Stimulated activated CD8-positive, alpha-beta memory T cell treated with anti-CD3 and anti-CD28 coated beads, Interleukin-4, amount 100 ng/mL, for 24 hours (primary cell): ENCODE results near the gene PASK.

Experiments
- DNase-seq: peaks from one replicate; pipeline ENCODE4 v3.0.0-alpha.2; 2020; ENCODE audit warnings: low read depth

Gene PASK

DNA sequence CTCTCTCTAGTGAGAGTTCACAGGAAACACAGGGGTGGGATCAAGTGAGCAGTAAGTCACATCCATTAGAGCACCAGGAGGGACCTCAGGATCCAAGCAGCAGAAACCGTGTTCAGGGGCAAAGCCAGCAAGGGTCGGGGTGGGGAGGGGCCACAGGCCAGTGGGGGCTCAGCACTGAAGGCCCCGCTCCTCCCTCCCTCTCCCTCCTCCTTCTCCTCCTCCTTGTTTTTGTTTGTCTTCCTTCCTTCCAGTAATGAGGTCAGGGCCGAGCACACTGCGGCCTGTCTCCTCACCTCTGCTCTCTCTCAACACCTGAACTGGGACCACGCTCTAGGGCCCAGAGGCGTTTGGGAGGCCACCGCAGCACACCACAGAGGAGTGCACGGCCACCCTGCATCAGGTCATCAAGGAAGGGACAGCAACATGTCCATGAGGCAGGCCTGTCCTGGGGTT lies 68.1 kb downstream of the PASK start:
- no peak for DNase-seq

DNA sequence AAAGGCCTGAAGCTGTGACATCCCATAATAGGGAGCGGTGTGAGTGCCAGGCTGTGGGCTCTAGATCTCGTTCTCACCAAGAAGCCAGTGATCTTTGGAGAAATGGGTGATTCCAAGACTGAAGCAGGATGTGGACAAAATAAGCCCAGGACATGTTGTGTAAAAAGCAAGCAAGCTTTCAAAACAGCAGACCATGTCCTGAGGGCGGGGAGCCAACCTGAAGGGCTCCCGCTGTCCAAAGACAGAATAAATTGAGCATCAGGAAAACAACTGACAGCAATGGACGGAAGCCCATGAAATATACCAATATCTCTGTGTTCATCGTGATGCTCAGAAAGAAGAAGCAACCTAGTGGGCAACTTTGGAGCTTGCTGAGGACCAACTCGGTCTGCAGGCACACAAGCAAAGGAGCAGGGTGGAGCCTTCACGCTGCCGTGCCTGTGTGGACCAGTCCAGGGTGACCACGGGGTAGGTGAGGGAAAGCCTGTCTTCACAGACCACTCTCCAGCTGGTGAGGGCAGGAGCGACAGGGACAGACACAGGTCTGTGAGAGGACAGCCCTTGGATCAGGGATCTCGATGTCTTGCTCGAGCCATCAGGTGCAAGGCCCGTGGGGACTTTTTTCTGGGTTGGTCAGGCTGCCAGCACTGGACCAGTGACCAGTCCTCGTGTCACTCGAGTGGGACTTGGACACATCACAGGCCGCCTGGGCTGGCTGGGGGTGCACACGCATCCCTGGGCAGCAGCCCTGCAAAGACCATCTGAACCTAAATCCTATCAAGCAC lies 68.7 kb downstream of the PASK start:
- DNase-seq: no peak

DNA sequence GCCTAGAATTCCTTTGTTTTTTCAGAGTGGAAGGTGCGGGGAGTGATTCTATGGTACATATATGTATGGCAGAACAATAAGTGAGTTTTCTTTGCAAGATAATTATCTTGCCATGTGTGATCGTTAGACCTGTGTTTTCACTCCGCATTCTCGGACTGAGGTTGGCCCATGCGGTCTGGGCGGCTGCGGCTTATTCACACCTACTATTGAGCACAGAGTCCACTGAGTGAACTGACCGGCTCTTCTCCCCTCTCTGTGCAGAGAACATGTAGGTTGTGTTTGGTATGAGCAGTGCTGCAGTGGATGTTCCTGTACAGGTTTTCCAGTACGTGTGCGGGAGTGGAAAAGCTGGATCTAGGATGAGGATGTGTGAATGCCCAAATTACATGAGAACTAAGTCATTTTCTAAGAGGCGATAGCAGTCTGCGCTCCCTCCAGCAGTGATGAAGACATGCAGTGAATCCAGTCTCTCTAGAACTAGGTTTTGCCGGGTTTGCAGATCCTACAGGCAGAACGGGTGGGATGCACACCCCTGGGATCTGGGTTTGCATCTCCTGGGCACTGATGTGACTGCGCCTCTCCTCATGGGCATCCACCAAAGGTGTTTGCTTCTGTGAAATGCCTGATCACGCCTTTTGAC lies 74.3 kb downstream of the PASK start:
- no peak for DNase-seq

DNA sequence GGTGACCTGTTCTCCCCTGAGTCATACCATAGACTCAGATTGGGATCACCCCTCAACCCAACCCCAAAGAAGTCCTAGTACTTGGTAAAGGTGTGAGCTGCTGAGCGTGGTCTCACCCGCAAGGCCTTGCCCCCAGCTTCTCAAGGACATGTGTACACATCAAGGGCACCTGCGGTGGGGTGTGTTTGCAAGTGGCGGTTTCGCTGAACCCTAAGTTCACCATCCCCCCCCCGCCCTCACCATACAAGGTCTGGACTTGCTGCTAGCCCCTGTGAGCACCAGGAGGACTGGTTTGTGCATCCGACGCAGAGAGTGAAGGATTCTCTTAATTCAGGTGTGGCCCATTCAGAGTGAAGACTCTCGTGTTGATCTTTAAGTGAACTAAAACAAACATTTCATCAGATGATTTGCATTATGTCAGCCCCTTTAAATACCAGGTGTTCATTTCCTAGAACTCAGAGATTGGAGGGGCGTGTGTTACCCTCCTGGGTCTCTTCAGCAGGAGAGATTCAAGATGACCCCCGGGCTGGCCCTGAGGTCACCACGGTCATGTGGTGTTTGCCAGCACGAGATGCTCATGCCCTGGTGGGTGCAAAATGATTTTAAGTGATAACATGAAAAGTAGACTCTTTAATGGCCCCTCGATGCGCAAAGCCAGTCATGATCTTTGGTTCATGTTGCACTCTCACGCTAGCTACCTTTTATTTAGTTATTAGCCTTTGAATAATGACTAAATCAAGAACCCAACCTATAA lies 75.0 kb downstream of the PASK start:
- DNase-seq: no peak

DNA sequence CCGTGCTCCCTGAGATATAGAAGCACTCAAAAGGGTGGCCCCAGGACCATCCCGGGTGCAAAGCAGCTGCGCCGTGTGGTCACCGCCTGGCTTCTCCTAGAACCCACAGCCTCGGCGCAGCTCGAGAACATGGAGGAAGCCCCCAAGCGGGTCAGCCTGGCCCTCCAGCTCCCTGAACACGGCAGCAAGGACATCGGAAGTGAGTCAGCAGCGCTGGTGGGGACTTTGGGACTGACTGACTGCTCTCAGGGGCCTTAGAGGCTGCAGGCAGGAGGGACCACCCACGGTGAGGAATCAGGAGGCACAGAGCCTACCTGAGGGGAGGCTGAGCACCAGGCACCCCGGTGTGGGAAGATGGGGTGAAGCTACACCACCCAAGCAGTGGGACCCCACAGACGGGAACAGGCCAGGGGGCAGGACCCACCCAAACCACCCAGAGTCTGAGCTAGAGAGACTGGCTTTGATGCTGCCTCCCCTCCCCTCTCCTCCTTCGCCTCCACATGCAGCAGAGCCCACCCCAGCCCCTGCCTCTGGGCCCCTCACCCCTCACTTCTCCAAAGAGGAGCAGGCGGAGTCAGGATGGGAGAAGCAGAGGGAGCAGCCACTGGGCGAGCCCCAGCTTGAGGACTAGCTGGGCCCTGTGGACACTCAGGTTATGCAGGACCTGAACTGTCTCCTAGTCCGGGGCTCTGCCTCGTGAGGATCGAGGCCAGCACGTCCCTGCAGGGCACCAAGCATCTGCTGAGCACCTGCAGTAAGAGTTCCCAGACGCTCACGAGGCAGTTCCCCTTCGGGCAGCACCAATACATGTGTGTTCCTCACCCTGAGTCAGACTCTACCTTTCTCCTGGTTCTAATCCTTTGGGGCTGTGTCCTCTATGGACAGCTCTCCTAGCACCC lies 75.9 kb downstream of the PASK start:
- DNase-seq: no peak

DNA sequence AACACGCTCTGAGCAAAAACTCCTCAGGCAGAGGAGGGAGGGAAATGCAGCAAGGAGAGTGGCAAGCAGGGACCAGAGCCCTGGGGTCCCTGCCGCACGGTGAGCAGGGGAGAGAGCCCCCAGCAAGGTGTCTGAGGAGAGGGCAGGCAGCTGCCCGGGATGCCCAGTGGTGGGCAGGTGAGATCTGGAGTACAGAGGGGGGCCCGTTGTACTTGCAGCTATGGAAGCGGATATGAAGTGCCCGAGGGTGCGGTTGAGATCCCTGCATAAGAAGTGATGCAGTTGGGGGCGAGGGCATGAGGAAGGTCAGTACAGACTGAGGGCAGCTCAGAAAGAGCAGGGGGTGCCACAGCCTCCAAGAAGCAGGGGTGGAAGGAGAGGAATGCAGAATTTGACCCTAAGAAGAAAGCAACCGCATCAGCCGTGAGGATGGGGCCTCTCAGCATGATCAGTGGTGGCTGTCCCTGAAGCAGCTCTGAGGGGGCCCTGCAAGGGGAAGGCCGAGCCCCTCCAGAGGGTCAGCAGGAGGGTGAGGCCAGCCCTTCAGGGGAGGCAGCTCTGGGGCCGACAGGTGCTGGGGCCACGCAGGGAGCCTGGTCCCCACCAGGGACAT lies 76.6 kb downstream of the PASK start:
- DNase-seq: no peak

DNA sequence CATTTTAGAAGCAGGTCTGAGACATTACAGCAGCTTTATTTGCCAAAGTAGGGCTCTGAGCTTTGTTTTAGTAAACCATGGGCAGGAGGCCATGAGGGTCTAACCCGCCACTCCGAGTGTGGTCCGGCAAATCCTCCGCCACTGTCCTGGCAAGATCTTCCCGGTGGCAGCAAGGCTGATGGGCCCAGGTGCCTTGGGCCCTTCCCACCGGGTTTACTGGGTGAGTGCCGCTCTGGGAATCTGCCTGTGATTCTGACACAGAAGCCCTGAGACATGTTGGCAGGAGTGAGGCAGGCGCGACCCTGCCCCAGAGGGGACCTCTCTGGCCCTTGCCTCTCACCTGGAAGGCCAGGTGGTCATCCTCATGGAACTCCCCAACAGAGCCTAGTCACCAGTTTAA lies 77.1 kb downstream of the PASK start:
- DNase-seq: no peak

DNA sequence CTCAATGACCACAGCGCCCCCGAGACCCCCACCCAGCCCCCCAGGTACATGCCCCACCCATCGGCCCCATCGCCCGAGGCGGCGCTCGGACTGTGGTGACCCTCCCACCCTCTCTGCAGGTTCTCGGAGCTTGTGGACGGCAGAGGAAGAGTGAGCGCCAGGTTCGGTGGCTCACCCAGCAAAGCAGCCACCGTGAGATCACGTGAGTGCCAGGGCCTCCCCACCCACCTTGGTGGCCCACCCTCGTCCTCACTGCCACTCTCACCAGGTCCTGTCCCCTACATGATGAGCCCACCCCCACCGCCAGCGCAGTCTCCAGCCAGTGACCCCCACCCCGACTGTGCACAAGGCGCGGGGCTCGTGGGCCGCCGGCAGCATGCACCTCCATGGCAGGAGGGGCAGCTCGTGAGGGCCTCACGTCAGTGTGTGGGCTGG lies 77.6 kb downstream of the PASK start:
- DNase-seq: no peak

DNA sequence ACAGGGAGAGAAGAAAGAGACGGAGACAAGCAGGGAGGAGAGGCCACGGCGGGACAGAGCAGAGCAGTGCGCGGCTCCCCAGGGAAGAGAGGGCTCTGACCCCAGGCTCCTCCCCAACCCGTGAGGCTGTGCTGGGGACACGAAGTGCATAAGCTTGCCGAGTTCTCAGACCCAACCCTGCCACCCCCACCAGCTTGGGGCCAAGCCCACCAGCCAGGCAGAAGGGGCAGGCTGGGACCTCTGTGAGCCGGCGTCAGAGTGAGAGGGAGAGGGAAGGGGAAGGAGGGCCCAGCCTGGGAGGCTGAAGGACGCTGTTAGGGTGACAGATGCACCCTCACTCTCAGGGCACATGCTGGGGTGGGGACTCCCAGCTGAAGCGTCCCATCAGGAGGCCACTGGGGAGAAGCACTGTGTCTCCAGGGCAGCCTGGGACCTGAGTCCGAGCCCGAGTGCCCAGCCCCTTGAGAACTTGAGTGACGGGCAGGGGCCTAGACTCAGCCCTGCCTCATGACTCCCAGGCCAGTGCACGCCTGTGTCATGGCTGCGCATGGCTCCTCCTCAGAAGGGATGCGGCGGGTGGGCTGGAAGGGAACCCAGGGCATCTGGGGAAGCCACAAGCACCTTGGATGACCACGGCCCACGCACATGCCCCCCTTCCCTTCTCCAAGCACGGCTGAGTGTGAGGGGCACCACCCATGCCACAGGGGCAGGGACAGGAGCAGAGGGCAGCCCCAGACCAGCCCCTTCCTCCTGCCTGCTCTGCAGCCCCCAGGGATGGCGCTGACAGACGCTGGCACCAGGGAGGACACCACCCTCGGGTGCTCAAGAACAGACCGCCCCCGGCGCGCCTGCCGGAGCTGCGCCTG lies 78.2 kb downstream of the PASK start:
- no peak for DNase-seq

DNA sequence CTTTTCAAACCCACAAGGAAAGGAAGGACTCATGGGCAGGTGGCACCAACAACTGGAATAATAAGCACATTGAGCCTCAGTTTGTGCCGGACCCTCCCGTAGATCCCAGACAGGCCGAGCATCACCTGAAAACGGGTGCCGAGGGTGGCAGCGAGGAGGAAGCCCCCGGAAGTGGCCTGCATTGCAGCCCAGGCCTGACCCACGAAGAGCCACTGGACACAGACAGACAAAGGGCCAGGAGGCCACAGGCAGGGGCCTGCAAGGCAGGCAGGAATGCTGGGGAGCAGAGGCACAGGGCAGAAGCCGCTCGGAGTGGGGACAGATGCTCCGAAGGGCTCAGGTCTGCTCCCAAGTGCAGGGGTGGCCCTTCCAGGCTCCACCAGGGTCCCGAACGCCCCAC lies 78.9 kb downstream of the PASK start:
- DNase-seq: no peak

DNA sequence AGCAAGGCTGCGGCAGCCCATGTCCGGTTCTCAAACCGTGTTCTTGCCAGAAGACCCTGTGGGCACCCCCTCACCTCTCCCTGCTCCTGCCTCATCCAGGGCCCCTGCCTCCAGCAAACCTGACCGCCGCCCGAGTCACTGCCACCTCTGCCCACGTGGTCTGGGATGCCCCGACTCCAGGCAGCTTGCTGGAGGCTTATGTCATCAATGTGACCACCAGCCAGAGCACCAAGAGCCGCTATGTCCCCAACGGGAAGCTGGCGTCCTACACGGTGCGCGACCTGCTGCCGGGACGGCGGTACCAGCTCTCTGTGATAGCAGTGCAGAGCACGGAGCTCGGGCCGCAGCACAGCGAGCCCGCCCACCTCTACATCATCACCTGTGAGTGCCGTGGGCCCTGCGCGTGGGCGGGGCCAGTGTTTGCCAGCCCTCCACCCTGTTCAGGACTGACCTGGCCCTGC lies 79.4 kb downstream of the PASK start:
- no peak for DNase-seq

DNA sequence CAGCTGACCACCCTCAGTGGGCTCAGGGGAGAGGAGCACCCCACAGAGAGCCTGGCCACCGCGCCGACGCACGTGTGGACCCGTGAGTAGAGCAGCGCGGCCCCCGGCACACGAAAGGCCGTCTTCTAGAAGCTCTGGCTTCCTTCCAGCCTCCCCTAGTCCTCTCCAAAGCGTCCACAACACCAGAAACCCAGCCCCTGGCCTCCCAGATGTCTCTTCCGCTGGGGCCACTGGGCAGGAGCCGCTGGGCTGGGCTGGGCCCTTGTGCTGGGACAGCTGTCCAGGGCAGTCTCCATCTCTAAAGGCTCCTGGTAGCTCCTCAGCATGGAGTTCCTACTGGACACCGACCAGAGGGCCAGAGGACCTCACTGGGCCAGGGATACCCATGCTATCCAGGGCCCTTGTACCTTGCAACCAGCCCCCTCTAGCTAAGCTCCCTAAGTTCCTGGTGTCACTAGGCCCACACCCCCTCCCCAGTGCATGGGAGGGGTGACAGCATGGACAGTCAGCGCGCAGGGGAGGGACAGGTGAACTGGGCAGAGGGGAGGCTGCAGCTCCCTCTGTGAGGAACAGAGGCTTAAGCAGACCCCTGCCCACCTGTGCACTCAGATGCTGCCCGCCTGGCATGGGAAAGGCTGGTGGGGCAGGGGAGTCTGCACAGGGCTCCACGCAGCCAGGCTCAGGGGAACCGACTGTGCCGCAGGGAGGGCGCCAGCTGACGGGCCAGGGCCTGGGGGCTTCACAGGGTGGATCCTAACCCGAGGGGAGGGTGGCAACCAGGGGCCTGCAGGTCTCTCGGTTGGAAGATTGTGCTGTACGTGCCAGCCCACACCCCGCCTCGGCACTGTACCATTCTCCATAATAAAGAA lies 80.1 kb downstream of the PASK start:
- DNase-seq: no peak

DNA sequence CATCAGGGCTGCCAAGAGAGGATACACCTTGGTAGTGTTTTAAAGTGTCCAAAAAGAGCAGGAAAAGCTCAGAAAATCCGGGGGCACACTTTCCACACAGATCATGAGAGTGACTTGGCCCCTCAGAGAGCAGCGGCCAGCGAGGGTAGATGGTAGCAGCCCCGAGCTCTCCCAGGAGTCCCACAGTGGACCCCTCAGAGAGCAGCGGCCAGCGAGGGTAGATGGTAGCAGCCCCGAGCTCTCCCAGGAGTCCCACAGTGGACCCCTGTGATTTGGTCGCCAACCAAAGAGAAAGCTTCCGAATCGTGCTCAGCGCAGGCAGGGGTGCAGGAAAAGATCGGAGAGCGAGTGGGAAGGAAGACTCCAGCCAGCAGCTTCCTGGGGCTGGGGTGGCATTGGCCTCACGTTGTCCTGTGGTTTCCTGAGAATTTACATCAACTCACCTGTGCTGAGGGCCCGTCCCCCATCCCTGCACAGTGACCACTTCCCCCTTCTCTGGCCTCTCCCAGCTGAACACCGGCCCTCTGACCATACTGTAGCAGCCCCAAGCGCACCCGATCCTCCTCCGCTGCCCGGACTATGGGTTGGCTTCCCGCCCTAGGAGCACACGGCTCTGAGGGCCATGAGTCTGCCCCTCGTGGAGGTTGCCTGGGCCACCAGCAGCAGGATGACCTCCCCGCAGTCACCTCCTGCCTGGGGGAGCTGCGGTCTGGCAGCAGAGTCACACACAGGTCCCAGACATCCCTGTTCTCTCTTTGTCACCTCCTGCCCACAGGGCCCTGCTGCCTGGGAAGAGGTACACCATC lies 80.9 kb downstream of the PASK start:
- no peak for DNase-seq

DNA sequence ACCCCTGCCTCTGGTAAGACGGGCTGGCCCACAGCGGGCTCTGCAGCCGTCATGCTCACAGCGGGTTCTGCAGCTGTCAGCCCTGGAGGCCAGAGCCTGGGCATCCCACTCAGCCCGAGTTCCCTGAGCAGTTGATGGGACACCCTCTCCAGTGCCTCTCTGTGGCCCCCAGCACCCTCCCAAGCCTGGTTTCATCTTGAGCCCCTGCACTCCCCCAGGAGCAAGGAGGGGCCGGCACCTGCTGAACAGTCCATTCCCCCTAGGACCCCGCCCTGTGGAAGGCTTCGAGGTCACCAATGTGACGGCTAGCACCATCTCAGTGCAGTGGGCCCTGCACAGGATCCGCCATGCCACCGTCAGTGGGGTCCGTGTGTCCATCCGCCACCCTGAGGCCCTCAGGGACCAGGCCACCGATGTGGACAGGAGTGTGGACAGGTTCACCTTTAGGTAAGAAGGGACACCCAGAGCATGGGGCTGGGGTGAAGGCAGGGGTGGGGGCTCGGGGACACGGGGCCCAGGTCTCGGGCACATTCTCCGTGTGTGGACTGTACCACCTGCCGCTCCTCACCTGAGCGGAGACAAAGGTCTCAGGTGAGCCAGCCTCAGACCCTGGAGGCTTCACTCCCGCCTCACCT lies 81.7 kb downstream of the PASK start:
- no peak for DNase-seq

DNA sequence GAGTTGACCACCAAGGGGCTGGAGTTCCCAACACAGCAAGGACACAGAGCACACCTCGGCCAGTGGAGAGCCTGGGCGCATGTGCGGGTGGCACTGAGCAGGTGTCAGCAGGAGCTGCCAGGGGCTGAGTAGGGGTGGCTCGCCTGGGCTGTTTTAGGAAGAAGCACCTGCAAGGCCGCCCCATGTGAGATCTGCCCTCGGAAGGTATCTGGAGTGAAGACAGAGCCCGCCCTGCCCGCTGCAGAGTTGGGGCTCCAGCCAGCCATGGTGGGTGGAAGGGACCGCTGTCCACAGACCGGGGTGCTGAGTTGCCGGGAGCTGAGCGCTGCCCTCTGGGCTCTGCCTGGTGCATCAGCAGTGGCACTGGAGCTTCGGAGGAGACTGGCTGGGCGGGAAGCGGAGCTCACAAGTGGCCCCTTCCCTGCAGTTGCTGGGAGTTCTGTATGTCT lies 82.4 kb downstream of the PASK start:
- no peak for DNase-seq

DNA sequence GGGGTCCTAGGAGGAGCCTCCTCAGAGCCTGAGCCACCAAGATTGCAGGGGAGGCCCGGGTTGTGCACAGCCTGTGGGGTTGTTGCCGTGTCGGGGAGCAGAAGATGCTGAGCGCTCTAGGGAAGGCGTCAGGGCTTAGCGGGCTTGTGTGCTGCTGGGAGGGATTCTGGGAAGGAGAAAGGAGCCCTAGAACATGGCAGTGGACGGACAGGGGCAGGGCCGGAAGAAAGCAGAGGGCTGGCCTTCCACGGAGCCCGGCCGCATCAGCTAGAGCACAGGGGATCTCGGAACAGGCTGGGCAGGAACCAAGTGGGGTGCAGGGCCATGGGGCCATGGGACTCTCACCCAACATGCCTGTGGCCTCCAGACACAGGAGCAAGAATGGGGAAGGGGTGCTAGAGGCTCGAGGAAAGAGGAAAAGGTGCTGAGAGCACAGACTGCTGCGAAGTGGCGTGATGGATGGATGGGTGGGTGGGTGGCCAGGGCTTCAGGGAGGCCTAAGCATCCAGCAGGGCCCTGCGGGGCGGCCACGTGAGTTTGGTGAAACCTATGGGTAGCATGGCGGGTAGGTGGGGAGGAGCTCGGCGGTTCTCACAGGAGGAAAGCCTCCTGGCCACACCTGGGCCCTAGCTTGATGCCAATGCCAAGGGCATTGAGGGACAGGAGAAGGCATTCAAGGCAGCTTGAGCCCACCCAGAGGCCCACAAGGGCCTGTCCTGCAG lies 82.9 kb downstream of the PASK start:
- no peak for DNase-seq

DNA sequence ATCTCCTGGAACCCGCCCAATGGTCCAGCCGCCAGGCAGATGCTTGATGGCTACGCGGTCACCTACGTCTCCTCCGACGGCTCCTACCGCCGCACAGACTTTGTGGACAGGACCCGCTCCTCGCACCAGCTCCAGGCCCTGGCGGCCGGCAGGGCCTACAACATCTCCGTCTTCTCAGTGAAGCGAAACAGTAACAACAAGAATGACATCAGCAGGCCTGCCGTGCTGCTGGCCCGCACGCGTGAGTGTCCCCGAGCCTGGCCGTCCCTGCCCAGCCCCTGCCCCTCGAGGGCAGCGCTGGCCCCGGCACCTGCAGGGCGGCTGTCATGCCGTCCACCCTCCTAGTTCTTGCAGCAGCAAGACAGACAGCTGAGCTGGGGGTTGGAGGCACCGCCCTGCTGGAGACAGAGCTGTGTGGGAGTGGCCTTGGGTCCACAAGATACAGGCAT lies 83.9 kb downstream of the PASK start:
- DNase-seq: no peak
